C4-2B (cell line): ENCODE measurements around the gene WASHC4.
A peak's percentile ranks its signal among the peaks of the same experiment; 100 is the strongest.
"Not testable (repeated sequence)": the region's sequence is repeated elsewhere in the genome, so short reads cannot be mapped to it uniquely, and the experiment has no call there.

Experiments
- H3K27ac ChIP-seq: fragments of 450-650 bp; 2 replicates; pipeline ENCODE4 v1.5.1; 2017
- ZFX ChIP-seq: fragments of 450-650 bp; IDR thresholded peaks from 2 replicates; pipeline ENCODE4 v1.6.1; 2017
- TF ChIP-seq, protein P1 (sequence below): fragments of 450-650 bp; conservative IDR thresholded peaks from 2 replicates; pipeline ENCODE4 v1.5.1; 2017; ENCODE audit warnings: mild to moderate bottlenecking

Gene WASHC4

DNA sequence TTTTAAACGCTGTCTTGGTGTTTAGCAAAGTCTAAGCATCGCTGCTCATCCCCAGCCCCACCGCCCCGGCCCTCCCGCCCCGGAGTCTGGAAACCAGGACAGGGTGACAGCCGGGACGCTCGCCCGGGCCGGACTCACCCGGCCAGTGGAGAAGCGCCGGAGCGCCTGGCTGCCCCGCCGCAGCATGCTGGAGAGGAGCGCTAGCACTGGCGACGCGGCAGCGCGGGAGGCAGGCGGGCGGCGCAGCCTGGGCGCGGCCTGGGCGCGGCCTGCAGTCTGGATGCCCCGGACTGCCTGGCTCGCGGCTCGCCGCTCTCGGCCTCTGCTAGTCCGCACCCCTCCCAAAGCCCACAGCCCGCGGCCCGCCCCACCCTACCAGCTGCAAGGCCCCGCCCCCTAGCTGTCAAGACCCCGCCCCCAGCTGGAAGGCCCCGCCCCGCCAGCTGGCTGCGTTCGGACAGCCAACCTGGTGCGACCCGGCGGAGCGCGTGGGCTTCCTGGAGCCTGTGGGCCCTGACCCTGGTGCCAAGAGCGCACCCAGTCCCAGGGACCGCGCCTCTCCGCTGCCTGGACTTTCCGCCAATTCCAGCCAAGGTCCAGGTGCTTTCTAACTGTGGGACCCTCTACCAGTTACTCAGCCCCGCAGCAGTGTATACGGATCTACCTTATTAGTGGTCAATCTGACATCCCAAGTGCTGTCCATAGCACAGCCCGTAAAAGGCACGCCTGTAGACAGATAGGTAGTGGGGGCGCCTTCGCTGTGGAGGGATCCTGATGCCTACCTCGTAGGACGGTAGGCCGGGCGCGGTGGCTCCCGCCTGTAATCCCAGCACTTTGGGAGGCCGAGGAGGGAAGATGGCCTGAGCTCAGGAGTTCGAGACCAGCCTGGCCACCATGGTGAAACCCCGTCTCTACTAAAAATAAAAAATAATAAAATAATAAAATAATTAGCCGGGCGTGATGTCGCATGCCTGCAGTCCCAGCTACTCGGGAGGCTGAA is 23.0 kb upstream of the WASHC4 start, which contains the start of gene ALDH1L2:
ALDH1L2 (minus strand) TSS at position 208 of the 1,000 bp plus-strand sequence; CDS start at position 186, 22 bp downstream.
- no peak for TF ChIP-seq ZFX
- TF ChIP-seq, protein P1, sequence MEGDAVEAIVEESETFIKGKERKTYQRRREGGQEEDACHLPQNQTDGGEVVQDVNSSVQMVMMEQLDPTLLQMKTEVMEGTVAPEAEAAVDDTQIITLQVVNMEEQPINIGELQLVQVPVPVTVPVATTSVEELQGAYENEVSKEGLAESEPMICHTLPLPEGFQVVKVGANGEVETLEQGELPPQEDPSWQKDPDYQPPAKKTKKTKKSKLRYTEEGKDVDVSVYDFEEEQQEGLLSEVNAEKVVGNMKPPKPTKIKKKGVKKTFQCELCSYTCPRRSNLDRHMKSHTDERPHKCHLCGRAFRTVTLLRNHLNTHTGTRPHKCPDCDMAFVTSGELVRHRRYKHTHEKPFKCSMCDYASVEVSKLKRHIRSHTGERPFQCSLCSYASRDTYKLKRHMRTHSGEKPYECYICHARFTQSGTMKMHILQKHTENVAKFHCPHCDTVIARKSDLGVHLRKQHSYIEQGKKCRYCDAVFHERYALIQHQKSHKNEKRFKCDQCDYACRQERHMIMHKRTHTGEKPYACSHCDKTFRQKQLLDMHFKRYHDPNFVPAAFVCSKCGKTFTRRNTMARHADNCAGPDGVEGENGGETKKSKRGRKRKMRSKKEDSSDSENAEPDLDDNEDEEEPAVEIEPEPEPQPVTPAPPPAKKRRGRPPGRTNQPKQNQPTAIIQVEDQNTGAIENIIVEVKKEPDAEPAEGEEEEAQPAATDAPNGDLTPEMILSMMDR = no peak
- H3K27ac ChIP-seq = peak within 1 kb of the TSS; percentile 20; the same call in 1 of the 2 replicates

DNA sequence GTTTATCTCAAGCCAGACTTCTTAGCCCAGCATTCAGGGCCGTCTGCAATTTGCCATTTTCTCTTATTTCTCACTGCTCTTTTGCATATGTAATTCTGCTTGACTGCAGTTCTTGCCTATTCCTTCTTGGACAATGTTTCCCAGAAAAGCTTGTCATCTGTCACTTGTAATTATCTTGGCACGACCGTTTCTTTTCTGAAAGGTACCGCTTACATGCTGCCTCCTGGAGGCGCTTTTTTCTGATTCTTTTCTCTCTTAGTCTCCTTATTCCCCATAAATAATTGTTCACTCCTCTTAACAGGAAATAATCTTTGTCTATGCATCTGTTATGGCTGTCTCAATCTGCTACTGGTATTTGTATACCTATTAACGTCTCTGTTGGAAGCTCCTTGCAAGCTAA is 22.0 kb upstream of the WASHC4 start:
- no peak overlapping the region for H3K27ac ChIP-seq
- TF ChIP-seq ZFX = no peak
- TF ChIP-seq, protein P1 = no peak

DNA sequence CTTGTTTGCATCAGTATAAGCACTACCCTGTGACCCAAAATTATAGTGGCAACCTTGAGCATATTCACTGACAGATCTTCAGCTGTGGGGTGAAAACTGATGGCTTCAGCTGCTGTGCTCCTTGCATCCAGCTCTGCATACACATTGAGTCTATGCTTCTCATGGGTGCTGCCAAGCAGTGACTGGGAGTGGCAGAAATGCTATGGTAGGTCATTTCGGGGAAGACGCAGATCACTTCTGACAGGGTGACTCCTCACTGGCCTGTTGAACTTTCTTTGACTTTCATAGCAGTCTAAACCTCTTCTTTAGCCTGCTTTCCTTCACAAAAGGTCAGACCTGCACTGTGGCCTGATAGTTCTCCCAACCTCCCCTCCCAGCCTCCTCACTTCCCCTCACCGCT is 17.7 kb upstream of the WASHC4 start:
- no peak overlapping the region for H3K27ac ChIP-seq
- TF ChIP-seq, protein P1 = no peak
- no peak for TF ChIP-seq ZFX

DNA sequence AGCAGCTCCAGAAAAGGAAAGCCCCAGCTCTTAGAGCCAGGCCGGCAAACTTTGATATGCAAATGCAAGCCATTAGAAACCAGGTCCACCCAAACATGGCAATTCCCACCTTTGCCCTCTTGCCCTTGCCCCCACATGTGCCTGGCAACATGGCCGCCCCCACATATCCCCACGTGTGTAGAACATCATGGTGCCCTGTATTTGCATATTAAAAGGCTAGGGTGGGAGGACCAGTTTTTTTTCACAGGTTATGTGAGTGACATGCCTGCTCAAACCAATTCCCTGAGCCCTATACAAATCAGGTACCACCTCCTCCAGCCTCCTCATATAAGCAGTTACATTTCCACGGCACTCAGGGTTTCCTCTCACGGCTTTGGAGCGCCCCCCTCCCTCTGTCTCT is 17.2 kb upstream of the WASHC4 start:
- H3K27ac ChIP-seq = no peak overlapping the region
- TF ChIP-seq ZFX = no peak
- TF ChIP-seq, protein P1 = no peak

DNA sequence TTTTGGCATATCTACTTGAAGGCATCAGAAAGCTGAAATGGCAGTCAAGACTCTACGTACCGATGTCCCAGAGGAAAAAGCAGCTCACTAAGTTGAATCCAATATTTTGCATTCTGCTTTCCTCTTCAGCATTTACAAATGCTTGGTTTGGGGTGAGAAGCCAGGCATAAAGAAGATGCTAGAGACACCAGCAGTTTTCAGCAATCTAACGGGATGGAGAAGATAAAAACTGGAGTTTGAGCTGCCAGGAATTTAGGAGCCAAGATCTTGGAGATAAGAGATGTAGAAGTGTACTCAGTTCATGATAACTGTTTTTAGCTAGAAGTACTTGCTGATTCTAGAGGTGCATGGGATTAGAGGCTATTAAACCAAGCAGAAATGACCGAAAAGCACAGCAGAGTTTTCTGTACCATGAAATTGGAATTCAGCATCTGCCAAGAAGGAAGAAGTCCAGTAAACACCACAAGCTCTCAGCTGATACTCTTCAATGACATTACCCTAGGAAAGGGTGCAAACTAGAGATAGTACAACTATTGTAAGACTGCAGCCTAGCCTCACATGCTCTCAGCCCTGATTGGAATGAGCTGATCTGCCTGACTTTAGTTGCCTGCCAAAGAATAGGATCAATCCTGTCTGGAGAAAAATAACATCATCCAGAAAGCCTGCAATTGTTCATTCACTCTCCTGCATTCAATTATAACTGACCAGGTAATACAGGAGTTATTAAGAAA is 15.9 kb upstream of the WASHC4 start:
- H3K27ac ChIP-seq = no peak overlapping the region
- TF ChIP-seq, protein P1 = no peak
- TF ChIP-seq ZFX = no peak

DNA sequence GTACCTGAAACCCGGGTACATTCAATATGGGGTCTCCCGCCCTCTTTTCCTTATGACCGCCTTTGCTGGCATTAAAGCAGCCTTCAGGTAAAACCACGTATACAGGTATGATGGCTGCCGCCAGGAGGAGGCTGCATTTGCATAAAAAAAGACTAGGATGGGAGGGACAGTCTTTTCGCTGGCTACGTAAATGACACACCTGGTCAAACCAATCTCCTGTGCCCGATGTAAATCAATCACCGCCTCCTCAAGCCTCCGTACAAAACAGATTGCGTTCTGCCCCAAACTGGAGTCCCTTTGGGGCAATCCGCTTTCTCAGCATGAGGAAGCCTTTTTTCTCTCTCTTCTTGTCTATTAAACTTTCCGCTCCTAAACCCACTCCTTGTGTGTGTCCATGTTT is 15.2 kb upstream of the WASHC4 start:
- no peak overlapping the region for H3K27ac ChIP-seq
- TF ChIP-seq, protein P1 = no peak
- TF ChIP-seq ZFX = no peak

DNA sequence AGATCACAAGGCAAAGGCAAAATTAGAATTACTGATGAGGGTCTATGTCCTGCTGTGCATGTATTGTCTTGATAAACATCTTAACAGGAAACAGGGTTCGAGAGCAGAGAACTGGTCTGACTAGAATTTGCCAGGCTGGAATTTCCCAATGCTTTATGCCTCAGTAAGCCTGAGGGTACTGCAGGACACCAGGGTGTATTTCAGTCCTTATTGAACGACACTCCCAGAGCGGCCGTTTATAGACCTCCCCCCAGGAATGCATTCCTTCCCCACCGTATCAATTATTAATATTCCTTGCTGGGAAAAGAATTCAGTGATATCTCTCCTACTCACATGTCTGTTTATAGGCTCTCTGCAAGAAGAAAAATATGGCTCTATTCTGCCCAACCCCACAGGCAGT is 12.2 kb upstream of the WASHC4 start:
- not testable (repeated sequence) for H3K27ac ChIP-seq
